Stimulated activated CD4-positive, alpha-beta T cell treated with anti-CD3 and anti-CD28 coated beads, Interleukin-15, amount 100 ng/mL, for 1 hour (primary cell): ENCODE results near the gene DLG5.

Source experiments
- DNase-seq, 2 donors: peaks; one replicate each; pipeline ENCODE4 v3.0.0-alpha.2; 2020; ENCODE audit warnings: low read depth in 1 of 2, low spot score in 1 of 2

The DLG5 gene

DNA sequence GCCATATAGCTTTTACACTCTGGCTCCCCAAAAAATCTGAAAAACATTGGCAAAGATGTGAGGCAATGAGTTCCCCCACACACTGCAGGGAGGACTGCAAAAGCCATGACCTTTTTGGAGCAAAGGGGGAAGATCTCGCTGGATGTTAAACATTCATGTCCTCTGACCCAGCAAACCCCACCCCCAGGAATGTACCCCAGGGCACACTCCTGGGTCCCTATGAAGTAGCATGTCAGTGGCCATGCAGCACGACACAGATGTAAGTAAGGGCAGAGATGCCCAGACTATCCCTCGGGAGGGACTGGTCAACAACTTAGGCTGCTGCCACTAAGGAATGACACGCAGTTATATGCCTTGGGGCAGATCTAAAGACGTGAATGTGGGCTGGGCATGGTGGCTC is 100.6 kb downstream of the DLG5 start:
- DNase-seq = no peak

DNA sequence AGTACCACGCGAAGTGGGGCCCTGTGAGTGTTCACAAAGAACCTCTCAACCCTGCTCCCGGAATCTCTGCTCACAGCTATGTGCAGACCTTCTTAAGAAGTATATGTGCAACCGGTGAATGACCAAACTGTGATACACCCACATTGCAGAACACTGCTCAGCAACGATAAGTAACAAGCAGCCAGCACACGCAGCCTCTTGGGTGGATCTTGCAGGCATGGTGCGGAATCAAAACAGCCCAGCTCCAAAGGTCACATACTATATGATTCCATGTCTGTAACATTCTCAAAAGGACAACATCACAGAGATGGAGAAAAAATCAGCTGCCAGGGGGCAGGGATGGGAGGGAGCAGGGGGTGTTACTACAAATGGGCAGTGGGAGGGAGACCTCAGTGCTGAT is 101.6 kb downstream of the DLG5 start:
- DNase-seq = no peak

DNA sequence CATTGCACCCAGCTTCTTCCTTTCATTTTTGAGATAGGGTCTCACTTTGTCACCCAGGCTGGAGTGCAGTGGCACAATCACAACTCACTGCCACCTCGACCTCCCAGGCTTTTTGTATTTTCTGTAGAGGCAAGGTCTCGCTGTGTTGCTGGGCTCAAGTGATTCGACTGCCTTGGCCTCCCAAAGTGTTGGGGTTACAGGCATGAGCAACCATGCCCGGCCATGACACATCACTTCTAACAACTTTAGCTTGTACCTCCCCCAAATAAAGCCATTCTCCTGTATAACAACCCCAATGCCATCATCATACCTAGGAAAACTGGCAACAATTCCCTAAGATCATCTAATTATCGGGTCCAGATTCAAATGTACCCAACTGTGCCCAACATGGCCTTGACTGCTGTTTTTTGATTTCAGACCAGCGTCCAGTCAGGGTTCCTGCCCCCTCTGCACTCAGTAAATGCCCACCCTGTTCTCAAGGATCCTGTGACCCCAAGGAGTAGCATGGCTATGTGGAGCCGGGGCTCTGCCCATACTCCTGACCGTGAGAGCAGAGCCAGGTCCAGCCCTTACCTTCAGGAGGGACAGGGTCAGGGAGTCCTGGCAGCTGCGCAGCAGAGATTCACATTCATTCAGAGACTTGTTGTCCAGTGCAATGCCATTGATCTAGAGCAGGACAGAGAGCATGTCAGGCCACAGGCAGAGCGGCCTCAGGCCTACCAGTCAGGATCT is 102.6 kb downstream of the DLG5 start:
- no peak for DNase-seq

DNA sequence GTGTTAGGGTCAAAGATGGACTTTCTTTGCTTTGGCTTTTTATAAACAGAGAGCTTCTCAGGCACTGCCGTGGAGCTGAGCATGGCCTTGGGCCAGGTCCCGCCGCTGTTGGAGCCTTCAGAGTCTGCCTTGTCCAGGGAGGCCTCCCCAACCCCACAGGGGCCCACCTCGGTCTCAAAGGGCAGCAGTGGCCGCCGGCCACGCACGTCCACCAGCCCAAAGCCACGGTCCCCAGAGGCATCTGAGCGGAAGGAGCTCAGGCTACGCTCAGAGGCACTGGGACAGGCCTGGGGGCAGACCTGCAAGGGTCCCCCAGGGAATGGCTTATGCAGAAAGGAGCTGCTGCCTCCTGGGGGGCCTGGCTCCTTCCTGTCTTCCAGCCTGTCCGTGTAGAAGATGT is 105.0 kb downstream of the DLG5 start:
- DNase-seq = no peak

DNA sequence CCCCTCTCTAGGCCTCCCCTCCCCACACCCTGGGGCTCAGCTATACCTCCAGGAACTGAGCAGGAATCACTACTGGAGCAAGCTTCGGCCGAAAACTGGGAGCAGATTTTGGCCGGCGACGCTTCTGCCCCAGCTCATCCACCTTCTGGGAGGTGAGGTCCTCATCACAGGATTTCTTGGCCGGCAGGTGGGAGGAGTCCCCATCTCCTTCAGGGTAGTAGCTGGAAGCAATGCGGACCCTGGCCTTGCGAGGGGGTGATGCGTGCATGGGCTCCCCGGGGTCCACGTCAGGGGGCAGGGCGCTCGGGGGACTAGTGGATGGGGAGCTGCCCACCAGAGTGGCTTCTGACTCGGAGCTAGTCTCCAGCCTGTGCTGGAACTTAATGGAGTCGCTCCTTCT is 105.5 kb downstream of the DLG5 start:
- DNase-seq = no peak

DNA sequence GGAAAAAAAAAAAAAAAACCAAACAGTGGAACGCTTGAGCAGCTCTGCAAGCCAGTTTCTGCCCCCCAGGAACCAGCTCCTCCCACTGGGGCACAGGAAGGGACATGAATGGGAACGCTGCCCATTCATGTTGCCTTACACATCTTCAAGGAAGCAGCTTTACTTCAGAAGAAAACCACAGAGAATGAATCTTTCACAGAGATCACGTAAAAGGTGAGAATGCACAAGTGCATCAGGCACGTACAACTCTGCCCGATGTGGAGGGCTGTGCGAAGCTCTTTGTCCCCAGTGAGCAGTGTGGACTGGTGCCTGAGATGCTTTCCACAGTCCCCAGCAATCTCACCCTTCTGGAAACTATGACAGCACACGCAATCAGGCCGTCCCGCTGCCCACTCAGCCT is 106.2 kb downstream of the DLG5 start:
- no peak for DNase-seq

DNA sequence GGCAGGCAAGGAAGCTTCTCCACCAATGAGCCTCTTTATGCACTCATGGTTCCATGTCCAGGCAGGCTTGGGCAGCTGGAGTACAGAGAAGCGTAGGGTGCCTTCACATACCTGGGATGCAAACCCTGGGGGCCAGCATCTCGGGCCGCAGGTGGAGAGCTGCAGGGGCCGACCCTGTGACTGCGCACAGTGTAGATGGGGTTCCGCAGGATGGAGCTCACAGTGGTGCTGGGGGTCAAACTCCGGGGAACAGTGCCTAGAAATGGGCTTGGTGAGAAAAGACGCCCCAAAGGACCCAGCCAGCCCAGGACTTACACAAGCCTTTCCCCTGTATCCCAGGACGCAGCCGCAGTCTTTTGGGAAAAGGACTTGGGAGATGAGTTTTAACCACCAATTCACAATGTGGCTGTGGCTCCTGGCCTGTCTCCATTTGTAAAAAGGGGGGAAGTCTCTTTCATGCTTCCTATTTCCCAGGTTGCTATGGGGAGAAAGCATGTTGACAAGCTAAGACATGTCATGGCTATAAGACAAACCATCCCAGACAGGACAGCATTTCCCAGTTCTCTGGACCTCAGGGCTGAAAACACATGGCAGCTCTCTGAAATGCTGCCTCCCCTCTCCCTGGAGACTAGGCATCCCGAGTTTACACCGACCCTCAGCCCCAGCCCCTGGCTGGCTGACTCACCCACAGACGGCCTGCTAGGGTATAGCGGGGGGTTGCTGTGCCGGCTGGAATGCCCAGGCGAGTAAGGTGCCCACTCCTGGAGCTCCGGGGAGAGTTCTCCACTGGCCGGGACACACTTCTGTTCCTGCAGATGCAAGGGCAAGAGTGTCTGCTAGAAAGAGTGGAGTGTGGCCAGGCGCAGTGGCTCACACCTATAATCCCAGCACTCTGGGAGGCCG is 107.1 kb downstream of the DLG5 start:
- no peak for DNase-seq

DNA sequence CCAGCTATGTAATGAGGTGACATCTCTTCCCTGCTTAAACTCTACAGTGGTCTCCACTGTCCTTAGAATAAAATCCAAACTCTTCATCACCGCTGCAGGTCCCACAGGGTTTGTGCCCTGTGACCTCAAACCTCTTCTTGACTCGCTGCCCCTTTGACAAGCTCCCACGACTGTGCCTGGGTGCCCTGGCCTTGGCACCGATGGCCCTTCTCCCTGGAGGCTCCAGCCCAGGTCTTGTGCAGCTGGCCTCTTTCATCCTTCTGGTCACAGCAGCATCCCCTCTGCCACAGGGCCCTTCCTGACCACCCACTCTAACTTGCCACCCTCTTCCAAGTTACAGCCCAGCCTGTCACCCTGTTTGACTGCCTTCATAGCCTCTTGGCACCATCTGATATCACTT is 108.2 kb downstream of the DLG5 start:
- DNase-seq = no peak

DNA sequence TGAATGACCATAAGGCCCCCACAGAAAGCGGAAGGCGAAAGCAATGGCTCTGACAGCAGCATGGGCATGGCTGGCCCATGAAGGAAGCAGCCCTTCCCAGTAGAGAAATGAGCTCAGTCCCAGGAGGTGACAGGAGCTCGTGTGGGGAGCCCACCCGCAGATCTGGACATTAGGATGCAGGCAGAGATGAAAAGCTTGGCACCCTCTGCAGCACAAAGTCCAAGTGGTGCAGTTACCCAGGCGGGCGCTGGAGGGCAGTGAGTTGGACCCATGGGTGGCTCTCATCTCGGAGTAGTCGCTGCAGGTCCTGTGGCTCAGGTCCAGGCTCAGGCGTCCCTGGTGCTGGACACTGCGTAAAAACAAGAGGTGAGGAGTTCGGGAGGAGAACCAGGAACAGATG is 109.0 kb downstream of the DLG5 start:
- DNase-seq = no peak

DNA sequence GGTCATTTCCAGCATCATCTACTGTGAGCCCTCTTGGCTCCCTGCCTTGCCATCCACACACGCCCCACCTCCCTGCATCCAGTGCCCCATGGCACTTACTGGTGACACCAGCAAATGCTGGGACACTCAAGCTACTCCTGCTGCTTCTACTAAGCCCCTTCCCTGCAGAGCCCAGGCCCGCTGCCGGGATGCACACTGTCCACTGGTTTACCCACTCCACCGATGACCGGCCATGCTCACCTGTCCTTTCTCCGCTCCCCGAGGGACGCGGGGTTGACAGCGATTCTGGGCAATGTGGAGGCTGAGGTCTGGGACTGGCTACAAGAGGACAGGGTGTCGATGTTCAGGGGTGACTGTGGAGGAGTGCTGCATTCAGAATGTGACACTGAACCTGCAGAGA is 110.2 kb downstream of the DLG5 start:
- no peak for DNase-seq

DNA sequence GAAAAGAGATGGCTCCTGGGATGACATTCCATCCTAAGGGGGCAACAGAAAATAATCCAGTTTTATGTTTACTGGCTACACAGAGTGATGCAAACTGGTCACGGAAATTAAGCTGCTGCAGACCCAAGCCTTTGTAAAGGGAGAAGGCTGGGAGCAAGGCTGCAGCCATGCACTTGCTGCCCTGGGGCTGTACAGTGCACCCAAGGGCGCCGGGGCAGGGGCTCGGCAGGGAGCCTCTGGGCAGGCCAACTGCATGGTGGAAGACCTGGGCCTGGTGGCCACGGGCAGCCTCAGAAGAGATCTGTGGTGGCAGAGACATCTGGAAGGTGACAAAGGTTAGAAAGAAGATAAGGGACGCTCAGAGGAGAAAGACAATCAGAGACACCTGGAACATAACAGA is 113.8 kb downstream of the DLG5 start:
- no peak for DNase-seq

DNA sequence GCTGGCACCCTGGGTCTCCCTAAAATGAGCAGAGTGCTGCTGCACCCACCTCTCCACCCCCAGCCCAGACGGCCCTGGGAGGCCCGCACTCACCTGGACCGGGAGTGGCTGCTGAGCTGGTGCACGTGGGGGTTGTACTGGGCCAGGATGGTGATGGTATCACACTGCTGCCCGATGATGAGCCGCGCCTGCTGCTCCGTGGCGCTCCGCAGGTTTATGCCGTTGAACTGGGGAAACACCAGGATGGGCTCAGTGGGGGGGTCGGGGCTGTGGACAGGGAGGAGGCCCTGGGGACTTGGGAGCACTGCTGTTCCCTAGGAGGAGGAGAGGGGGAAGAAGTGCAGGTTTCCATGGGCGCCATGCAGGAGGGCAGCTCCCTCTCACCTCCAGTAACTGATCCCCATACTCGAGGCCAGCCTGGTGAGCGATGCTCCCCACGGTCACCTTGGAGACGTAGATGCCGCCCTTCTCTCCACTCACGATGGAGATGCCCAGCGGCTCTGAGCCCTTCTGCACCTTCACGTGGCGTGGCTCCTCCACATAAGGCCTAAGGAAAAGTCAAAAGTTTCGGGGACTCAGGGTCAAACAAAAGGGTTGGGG is 114.6 kb downstream of the DLG5 start:
- no peak for DNase-seq

DNA sequence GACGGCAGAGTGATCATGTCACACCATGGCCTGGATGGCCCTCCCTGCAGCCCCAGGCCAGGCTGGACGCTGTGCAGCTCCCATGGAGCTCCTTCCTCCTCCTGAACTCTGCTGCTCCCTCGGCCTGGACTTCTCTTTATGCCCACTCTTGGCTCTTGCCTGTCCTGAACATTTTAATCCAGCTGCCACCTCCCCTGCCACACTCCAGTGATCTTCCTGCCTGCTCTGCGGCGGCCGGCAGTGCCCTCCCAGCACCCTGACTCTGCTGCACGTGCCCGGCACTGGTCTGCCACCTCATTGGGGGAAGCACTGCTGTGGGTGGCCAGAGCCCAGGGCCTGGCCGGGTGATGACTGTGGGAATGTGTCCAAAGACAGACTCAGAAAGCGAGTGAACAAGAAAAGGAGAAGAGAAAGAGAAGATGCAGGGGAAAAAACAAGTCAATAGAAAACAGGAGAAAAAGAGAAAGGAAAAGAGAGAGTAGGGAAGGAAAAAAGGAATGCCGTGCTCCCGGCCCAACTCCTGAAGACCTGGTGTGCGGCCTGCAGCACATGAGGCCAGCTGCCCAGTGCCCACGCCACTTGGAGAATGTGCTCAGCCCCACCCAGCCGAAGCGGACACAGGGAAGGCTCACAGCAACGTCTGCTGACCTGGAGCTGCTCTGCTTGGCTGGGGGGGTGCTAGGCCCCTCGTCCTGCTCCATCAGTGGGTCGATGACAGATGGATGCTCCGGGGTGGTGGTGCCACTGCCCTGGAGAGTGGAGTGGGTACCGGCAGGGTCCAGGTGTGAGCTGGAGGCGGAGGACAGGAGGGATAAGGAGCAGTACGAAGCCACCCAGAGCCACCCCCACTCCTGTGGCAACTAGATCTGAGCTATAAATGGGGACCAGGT is 115.9 kb downstream of the DLG5 start:
- DNase-seq = no peak

DNA sequence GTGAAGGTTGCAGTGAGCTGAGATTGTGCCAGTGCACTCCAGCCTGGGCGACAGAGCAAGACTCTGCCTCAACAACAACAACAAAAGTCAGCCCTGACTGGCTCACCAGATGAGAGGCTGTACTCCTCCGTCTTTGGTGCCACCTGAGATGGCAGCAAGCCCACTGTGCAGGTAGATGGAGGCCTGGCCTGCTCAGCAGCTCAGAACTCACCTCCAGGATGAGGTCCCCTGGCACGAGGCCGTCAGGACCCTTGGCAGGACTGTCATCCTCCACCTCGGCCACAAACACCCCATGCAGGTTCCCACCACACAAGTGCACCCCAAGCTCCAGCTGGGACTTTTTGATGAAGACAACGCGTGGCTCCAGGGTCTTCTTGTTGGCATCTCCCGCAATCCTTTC is 117.2 kb downstream of the DLG5 start:
- DNase-seq = no peak

DNA sequence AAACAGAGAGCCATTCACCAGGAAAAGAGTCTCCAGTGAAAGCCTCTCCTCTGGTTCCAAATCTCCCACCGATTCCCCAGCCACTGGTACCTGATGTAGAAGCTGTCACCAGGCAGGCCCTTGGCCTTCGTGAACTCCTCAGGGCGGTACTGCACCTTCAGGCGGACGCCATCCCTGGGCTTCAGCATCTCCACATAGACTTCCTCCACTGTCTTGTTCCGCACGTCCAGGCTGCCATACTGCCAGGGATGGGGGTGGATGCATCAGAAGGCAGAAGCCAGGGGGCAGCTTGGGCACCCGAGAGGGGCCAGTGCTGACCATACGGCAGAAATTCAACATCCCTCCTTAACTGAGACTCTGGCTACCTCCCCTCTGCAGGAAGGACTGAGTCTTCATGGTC is 118.8 kb downstream of the DLG5 start:
- DNase-seq = no peak

DNA sequence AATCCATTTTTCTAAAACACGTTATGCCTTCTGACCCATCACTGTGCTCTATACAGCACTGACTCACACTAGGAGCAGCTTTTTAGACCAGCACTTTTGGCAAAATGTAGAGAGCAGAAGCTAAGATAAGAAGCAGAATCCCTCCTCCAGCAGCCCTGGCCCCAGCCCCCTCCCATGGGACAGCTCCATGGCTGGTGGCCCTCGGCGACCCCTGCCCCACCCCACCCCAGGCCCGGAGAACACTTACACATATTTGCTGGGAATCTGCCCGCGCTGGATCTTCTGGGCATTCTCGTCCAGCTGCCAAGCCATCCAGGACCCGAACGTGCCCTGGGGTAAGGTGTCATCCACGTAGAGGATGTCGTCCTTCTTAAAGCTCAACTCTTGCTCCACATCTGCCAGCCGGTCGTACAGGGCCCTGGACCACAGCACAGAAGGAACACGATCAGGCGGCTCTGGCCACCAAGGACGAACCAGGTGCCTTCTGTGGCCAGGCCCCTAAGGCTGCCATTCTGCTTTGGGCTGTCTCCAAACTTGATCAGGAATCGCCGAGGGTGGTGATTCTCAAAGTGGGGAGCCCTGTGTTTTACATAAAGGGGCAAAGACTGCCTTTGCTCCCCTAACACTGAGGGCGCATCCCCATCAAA is 119.9 kb downstream of the DLG5 start:
- no peak for DNase-seq

DNA sequence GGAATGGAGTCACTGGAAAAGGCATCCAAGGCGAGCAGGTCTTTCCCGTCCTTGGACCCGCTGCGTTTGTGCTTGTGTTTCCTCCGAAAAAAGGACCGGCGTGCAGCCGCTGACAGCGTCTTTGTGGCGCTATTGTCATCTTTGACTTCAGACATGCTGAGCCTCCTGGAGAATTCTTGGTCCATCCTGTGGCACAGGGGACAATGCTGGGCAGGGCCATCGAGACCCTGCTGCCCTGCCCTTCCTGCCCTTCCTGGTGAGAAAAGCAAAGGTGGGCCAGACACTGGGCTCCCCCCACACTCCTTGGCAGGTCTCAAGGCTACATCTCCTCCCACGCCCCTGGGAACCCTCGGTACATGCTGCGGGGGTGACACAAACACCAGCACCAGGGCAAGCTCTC is 120.9 kb downstream of the DLG5 start:
- no peak for DNase-seq

DNA sequence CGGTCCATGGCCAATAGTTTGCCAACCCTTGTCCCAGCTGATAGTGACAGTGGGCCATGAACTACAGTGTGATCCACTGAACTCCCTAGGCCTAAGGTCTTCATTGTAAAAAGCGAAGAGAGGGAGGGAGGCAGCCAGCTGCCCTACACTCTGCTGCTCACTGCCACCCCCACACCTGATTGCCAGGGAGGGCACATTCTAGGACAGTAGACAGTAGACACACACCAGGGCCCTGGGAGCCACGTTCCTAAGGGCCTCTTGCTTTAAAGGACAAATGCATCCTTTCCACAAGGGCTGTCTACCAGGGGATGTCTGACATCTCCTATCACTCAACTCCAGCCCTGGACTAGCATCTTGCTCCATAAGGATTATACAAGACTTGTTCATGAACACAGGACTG is 122.2 kb downstream of the DLG5 start:
- no peak for DNase-seq

DNA sequence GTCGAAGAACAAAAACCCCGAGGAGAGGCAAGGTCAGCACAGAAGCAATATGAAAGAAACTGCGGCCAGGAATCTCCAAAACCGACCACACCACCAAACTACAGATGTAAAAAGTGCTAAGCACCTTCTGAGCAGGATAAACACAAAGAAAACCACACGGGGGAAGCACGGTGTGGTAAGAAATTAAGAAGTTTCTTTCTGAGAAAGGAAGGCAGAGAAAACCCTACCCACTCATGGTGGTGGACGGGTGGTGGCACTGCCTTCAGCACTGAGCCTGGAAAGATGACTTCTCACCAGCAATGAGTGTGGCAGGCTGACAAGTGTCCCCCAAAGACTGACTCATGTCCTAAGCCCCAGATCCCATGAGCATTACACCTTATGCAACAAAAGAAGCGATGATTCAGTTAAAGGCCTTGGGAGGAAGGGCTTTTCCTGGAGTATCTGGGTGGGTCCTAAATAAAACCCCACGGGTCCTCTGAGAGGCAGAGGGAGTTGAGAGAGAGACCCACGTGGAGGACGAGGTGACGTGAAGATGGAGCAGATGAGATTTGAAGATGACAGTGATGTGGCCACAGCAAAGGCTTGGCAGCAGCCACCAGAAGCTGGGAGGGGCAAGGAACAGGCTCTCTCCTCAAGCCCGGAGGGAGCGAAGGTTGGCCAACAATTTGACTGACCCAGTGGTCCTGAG is 124.9 kb downstream of the DLG5 start:
- no peak for DNase-seq

DNA sequence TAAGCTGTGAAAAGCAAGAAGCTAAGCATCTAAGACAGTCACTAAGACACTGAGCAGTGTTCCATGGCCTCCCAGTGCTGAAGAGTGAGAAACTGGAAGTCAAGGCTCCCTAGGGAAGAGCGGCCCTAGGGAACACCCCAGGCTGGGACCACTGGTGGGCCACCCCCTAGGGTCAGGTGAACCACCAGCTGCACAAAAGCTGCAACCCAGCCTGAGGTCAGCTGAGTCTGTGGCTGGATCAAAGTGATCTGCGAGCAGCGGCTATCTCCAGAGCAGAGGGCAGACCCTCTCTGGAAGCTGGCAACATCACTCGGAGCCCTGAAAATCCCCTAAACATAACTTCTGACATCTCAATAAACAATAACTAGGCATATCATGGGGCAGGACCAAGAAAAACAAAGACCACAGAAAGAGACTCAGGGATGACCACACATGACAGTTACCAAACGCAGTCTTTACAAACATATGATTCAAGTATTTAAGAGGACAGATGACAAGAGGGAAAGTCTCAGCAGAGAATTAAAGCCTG is 125.8 kb downstream of the DLG5 start:
- DNase-seq = no peak
